Spleen (tissue), 7 donors: ENCODE results near the gene KIF25.

Experiments used
- POLR2A ChIP-seq, 3 donors: fragments of 450-650 bp; IDR thresholded peaks; one replicate each; pipeline ENCODE4 v1.5.1; 2017; ENCODE audit warnings: antibody characterized with exemption in 3 of 3, mild to moderate bottlenecking in 1 of 3
- TF ChIP-seq, protein P1 (sequence below), 11 experiments: fragments of 200-600 bp in 7 of 11; fragments of 450-650 bp in 4 of 11; sonication (generic) in 4 of 11; IDR thresholded peaks in 8 of 11; conservative IDR thresholded peaks in 3 of 11; 1 replicate in 7 of 11; 2 replicates in 4 of 11; pipeline versions ENCODE4 v1.4.0 to v1.8.0; 2016 to 2021; ENCODE audit warnings: antibody characterized with exemption in 11 of 11, inconsistent platforms in 4 of 11, mild to moderate bottlenecking in 1 of 11
- donor health status: DM: no; HTN: no; CAD: no; lungs with moderate emphysema.
- donor health status: DM: no; HTN: no; CAD: no.
- donor health status: DM: no; HTN: no; CAD: no.

DNA sequence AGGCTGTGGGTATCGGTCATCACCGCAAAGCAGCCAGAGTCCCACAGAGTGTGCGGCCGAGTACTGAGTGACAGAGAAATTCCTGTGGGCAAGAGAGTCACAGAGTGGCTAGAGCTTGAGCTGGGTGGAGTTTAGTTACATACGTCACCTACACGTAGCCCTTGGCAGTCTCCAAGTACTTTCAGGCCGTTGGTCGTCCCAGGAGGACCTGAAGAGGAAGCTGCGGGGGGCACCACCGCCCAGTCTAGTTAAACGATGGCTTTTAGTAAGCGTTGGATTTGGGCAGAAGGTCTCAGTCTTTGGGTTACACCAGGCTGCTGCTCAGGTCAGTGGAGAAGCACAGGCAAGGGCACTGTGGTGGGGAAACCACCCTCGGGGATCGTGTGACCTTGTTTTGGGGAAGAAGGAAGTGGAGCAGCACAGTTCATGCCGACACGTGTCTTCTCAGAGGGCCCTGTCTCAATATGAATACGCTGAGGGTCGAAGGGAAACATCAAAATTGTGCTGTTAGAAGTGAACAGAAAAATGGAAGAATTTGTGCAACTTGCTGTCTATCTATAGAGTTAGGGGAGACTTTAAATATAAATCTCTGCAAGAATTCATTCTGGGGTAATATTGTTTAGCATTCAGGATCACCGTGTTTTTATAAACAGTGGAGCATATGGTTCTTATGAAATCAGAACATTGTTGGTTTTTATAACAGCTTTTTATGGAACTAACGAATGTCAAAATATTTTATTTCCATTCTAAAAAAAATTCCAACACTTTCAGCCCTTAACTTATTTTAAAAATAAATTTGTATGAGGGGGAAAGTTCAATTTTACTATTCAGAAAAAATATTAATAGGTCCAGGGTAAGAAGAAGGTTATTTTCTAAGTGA is 28.6 kb downstream of the KIF25 start:
- no peak for TF ChIP-seq POLR2A (IDR thresholded peaks at IDR 0.05)
- TF ChIP-seq, protein P1, sequence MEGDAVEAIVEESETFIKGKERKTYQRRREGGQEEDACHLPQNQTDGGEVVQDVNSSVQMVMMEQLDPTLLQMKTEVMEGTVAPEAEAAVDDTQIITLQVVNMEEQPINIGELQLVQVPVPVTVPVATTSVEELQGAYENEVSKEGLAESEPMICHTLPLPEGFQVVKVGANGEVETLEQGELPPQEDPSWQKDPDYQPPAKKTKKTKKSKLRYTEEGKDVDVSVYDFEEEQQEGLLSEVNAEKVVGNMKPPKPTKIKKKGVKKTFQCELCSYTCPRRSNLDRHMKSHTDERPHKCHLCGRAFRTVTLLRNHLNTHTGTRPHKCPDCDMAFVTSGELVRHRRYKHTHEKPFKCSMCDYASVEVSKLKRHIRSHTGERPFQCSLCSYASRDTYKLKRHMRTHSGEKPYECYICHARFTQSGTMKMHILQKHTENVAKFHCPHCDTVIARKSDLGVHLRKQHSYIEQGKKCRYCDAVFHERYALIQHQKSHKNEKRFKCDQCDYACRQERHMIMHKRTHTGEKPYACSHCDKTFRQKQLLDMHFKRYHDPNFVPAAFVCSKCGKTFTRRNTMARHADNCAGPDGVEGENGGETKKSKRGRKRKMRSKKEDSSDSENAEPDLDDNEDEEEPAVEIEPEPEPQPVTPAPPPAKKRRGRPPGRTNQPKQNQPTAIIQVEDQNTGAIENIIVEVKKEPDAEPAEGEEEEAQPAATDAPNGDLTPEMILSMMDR (IDR thresholded peaks at IDR 0.05 in 8 of 11, conservative IDR thresholded peaks at IDR 0.05 in 3 of 11), result no peak
